Fibroblast of pulmonary artery (primary cell): Measurements from ENCODE around the gene SPOCK1.

Source experiments
- DNase-seq: peaks from one replicate; pipeline ENCODE4 v3.0.0-alpha.2; 2010; ENCODE audit warnings: low read depth
- H3K4me3 ChIP-seq: replicated peaks from 2 replicates; pipeline ENCODE4 v1.5.1; 2011; ENCODE audit warnings: low read depth, mild to moderate bottlenecking, control low read depth, low read length, moderate library complexity
- CTCF ChIP-seq: IDR thresholded peaks from 2 replicates; pipeline ENCODE4 v1.5.1; 2011; ENCODE audit warnings: mild to moderate bottlenecking, control low read depth, low read length, inconsistent platforms; ENCODE audit errors: missing control alignments

The SPOCK1 gene

GRCh38 chr5:137218896-137219295 lies 280.2 kb downstream of the SPOCK1 start:
- TF ChIP-seq CTCF: no peak
- no peak overlapping the region for H3K4me3 ChIP-seq
- DNase-seq: peak; percentile 8

- peak; percentile 51 for DNase-seq
- H3K4me3 ChIP-seq: no peak overlapping the region
- no peak for TF ChIP-seq CTCF
Measured at GRCh38 chr5:137218471-137218870, 280.7 kb downstream of the SPOCK1 start.

- peak; percentile 16 for DNase-seq
- TF ChIP-seq CTCF: no peak
- no peak overlapping the region for H3K4me3 ChIP-seq
Measured at GRCh38 chr5:137217599-137218200, 281.4 kb downstream of the SPOCK1 start.

- TF ChIP-seq CTCF: no peak
- H3K4me3 ChIP-seq: no peak overlapping the region
- DNase-seq: no peak
Measured at GRCh38 chr5:137216976-137217598, 282.0 kb downstream of the SPOCK1 start.

- no peak for TF ChIP-seq CTCF
- no peak for DNase-seq
- no peak overlapping the region for H3K4me3 ChIP-seq
Measured at GRCh38 chr5:137215780-137216179, 283.3 kb downstream of the SPOCK1 start.

GRCh38 chr5:137215261-137215660 lies 283.9 kb downstream of the SPOCK1 start:
- no peak for DNase-seq
- TF ChIP-seq CTCF: no peak
- H3K4me3 ChIP-seq: no peak overlapping the region
